HepG2 (cell line): ENCODE results near the gene NAV2.
A peak's percentile ranks its signal among the peaks of the same experiment; 100 is the strongest.

Experiments
- ATF7 ChIP-seq, 2 experiments: fragments of 450-650 bp in 1 of 2; sonication (generic) in 1 of 2; formaldehyde crosslinking in 1 of 2; IDR thresholded peaks; 2 replicates each; pipeline versions ENCODE4 v1.4.0 to v1.6.1; 2016 to 2020; ENCODE audit warnings: antibody characterized with exemption in 1 of 2, mild to moderate bottlenecking in 1 of 2, missing genetic modification reagents in 1 of 2
- EP300 ChIP-seq, 3 experiments: sonication (generic) in 1 of 3; formaldehyde crosslinking in 1 of 3; IDR thresholded peaks; 2 replicates each; pipeline versions ENCODE4 v1.5.1 to v1.6.1; 2011 to 2020; ENCODE audit warnings: low read depth in 2 of 3, low read length in 2 of 3, borderline replicate concordance in 1 of 3, improper control_type of control experiment in 1 of 3, mild to moderate bottlenecking in 1 of 3, missing genetic modification reagents in 1 of 3, moderate library complexity in 1 of 3
- EZH2 ChIP-seq: conservative IDR thresholded peaks from 2 replicates; pipeline ENCODE4 v1.6.1; 2012; ENCODE audit warnings: mild to moderate bottlenecking, low read depth, low read length, moderate library complexity
- PHB2 ChIP-seq: fragments of 450-650 bp; IDR thresholded peaks from 2 replicates; pipeline ENCODE4 v1.6.1; 2018; ENCODE audit not compliant: partially characterized antibody

- TF ChIP-seq EZH2, result no peak
- TF ChIP-seq PHB2, result no peak
- peak; percentile 55 to 82; a peak in 3 of 4 replicates for TF ChIP-seq EP300 (IDR thresholded peaks at IDR 0.05; ENCODE audit: low read depth in 2 of 2, low read length in 2 of 2)
- no peak for TF ChIP-seq EP300 (CRISPR knock-in tag; IDR thresholded peaks at IDR 0.05; ENCODE audit: borderline replicate concordance)
- TF ChIP-seq ATF7 (IDR thresholded peaks at IDR 0.05), result no peak
- no peak for TF ChIP-seq ATF7 (CRISPR knock-in tag; IDR thresholded peaks at IDR 0.05)
Measured at GRCh38 chr11:20031155-20032001, 318.7 kb downstream of the NAV2 start.
